DMS53 treated with DMSO at 0.1 percent for 48 hours (cell line): ENCODE data around the gene PELI2.

Source experiments
- DNase-seq: peaks from one replicate; lab custom pipeline; 2025; ENCODE audit not compliant: unreplicated experiment; lab: John Stamatoyannopoulos, UW

Gene PELI2

GRCh38 chr14:56199095-56199981, 81.1 kb downstream of the PELI2 start:
- peak; percentile 40 for DNase-seq

DNA sequence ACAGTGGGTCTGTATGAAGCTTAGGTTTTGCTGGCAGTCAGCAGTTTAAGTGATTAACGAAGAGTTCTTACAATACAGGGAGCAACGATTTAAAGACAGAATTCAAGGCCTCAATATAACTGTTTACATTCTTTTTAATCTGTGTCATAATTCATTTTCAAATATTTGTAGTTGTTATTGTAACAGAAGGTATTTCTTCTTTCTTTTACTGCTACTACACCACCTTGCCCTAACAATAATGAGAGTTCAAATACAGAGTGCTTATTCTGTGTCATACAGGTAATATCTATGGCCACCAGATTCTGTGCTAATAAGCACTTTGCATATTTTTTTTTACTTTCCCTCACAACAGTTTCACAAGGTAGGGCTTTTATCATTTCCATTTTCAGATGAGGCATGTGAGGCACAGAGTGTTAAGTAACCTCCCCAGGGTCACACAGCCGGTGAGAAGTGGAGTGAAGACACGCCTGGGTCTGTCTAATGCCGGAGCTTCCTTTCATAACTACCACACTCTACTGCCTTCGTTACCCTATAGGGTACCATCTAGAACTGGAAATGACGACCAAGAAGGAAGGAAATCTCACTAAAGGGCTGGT, 81.9 kb downstream of the PELI2 start:
- no peak for DNase-seq

- no peak for DNase-seq
Measured at GRCh38 chr14:56202256-56202655, 84.0 kb downstream of the PELI2 start.

DNA sequence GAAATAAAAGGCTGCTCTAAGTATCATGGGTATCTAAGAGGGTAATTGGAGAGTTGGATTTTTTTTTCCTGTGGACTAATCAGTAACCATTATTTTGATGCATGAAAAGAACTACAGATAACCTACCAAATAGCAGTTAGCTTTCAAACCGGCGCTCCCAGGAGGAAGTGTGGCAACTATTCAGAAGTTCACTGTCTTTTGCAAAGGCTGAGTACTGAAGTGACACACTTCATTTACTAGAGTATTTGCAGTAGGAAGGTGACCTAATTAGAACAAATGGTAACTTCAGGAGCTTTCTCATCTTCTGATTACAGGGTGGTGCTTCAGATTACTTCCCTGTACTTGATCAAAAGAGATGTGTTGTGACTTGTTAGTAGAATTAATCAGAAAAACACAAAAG, 87.7 kb downstream of the PELI2 start:
- DNase-seq, result peak; percentile 46

- no peak for DNase-seq
Measured at GRCh38 chr14:56206596-56206995, 88.4 kb downstream of the PELI2 start.

GRCh38 chr14:56207626-56208292, 89.5 kb downstream of the PELI2 start:
- DNase-seq, result peak; percentile 64

DNA sequence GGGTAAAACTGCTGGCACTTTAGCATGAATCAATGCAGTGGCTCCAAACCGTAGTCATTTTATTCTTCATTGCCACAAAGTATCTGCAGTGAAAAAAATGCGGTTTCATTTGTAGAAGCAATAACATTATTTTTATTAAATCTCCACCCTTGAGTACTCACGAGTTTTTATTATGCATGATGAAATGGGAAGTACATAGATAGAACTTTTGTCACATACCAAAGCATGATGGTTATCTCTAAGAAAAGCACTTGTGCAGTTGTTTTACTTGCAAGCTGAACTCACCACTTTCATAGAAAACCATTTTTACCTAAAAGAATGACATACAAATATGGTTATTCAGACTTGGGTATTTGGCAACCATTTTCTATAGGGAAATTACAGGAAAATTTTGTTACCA, 90.3 kb downstream of the PELI2 start:
- no peak for DNase-seq

DNA sequence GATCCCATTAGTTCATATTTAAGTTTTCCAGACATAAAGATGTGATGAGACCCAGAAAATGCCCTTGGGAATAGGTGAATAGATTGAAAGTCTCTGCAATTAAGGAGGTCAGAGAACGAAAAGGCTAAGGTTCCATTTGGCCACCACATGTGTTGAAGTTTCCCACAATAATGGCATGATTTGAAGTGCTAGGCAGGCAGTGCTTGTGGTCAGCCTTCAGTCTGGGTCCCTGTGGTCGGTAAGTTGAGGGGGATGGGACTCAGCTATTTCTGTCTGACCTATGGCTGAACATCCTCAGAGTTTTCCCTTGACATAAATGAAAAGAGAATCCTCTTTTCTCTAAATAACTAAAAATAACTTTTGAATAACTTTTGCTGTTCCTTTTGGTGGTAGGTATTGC, 92.4 kb downstream of the PELI2 start:
- no peak for DNase-seq

- no peak for DNase-seq
Measured at GRCh38 chr14:56211084-56211483, 92.9 kb downstream of the PELI2 start.

GRCh38 chr14:56211844-56212243, 93.6 kb downstream of the PELI2 start:
- no peak for DNase-seq

- DNase-seq, result no peak
Measured at GRCh38 chr14:56212521-56212920, 94.3 kb downstream of the PELI2 start.

DNA sequence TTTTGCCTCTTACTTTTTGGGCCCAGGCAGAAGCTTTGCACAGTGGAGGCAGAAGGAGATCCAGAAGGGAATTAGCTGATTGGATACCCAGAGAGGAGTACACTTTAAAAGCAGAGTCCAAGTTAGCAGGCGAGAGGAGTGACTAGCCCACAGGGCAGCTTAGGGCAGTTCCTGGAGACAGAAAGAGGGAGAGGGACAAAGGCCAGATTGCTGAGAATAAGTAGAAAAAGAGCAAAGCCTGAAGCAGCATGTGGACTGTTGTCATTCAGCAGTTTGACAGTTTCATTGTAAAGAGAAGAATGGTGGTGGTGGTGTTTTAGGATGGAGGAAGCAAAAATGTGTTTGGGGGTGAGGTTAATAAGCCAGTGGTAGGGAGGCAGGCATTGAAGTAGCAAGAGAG, 95.1 kb downstream of the PELI2 start:
- no peak for DNase-seq

GRCh38 chr14:56215180-56215579, 97.0 kb downstream of the PELI2 start:
- no peak for DNase-seq

DNA sequence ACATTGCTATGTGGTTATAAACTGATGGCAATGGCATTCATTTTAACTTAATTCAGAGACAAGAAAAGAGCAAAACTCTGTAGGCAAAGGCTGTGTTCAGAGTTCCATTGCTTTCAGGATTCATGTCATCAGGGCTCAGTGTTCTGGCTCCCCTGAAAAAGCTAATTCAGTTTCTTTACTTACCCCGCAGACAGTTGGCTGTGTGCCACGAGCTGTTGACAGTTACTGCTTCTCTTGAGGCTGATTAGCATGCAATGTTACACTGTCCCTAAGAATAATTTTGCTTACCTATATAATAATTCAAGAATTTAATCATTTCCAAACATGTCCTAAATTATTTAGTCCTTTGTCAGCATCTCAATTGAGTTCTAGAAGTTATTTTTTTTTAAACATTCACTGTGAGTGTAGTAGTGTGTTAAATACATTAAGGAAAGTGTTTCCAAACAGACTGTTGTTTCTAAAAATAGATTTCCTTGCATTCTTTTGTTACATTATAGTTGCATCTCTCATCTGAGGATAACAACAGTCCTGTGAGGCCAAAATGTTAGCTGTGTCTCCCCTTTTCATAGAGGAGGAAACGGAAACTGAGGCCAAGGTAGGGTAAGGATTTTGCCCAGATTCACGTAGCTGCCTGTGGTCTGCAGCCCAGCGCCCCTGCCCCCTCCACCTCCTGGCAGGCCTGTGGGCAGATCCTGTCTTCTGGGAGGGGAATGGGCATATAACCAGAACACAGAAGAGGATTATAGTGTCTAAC, 98.6 kb downstream of the PELI2 start:
- DNase-seq, result no peak

DNA sequence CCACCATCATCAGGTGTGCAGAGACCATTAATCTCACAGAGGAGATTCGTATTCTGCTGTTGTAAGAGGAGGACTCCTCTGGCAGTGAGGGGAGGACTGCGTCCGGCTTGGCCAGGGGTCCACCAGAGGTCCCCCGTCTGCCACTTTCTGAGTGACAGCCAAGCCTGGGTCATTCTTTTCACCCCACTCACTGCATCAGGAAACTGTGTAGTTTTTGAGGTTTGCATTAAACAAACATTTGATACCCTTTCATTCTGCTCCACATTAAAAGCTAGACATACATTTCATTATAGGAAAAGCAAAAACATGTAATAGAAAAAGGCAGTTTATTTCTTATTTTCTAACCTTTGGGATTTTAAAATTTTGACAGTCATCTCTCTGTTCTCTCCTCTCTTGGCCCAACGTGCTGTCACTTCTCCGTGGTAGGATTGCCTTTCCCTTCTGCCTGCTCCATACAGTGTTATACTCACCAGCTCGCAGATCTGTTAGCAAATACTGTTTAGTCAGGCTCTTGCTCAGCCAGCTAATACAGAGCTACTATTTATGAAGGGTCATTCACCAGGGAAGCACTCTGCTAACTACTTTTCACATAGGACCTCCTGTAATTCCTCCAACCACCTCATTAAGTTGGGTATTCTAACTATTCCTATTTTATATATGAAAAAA, 99.3 kb downstream of the PELI2 start:
- DNase-seq, result no peak

DNA sequence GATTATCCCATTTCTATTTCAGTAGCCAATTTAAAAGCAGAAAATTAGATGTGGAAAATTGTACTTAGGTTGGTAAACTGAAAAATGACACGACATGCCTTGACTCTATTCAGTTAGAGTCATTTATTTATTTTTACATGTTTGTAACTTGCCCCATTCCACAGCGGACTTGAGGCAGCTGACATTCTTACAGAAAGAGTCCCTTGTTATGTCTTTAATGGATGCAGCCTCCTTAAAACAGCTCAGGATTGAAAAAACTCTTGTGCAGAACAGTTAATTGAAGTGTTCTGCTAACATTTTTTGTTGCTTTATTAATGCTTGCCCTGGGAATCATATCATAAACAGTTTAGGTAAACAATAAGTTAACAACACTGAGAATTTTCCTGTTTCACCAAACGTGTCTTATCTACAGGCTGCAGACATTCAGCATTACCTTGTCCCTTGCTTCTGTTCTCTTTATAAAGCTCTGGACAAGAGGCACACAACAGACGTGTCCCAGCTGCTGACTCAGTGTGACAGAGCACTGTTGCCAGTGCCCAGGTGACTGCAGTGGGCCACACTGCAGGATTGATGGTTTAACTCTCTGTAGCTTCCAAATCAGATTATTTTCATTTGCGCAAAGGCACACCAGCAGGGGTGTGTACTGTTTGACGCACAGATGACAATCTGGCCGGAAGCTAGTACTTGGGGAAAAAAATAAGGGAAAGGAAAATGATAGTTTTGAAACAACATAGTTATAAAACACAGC, 101.6 kb downstream of the PELI2 start:
- no peak for DNase-seq

- DNase-seq, result no peak
Measured at GRCh38 chr14:56221382-56222128, 103.3 kb downstream of the PELI2 start.

DNA sequence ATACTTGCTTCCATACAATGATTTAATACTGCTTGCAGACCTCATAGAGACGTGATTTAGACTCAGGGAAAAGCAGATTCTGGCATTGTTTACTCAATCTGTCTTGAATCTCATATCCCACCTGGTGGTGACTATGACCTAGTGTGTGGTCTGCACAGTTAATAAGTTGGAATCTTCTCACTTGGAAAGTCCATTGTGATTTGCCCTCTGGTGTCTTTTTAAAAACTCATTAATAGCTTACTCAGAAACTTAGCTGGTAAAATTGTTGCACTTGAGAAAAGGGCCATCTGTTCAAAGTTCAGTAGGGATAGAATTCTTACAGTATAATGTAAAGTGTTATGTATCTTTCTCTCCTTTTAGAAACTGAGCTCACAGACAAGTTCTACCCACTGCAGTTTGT, 106.0 kb downstream of the PELI2 start:
- DNase-seq, result peak; percentile 25
